HAP-1 (cell line): ENCODE measurements around the gene C11orf42.

Experiments used
- DNase-seq, 2 experiments: peaks; one replicate each; pipeline ENCODE4 v3.0.0-alpha.2; 2016 to 2020; ENCODE audit warnings: low spot score in 2 of 2
- H3K27me3 ChIP-seq: fragments of 250-450 bp; sonication (Bioruptor Pico); 2 replicates; pipeline ENCODE4 v1.5.1; 2020; ENCODE audit warnings: low read depth, mild to moderate bottlenecking, moderate library complexity
- H3K36me3 ChIP-seq: fragments of 250-450 bp; sonication (Bioruptor Pico); replicated peaks from 2 replicates; pipeline ENCODE4 v1.5.1; 2020; ENCODE audit warnings: mild to moderate bottlenecking
- H3K4me1 ChIP-seq: fragments of 250-450 bp; sonication (Bioruptor Pico); 2 replicates; pipeline ENCODE4 v1.5.1; 2020; ENCODE audit warnings: mild to moderate bottlenecking
- H3K4me3 ChIP-seq: fragments of 250-450 bp; sonication (Bioruptor Pico); 2 replicates; pipeline ENCODE4 v1.5.1; 2020; ENCODE audit warnings: mild to moderate bottlenecking, moderate library complexity
- H3K9me3 ChIP-seq: fragments of 250-450 bp; sonication (Bioruptor Pico); 2 replicates; pipeline ENCODE4 v1.5.1; 2020; ENCODE audit warnings: mild to moderate bottlenecking, moderate library complexity
- in situ Hi-C: fragments of 300-500 bp; cut with MboI; formaldehyde crosslinking; loops from 3 replicates; pipeline ENCODE4 v1.14.3; 2020; ENCODE audit warnings: low sequenced_read_pairs, inconsistent platforms, mixed read lengths

Gene C11orf42, protein sequence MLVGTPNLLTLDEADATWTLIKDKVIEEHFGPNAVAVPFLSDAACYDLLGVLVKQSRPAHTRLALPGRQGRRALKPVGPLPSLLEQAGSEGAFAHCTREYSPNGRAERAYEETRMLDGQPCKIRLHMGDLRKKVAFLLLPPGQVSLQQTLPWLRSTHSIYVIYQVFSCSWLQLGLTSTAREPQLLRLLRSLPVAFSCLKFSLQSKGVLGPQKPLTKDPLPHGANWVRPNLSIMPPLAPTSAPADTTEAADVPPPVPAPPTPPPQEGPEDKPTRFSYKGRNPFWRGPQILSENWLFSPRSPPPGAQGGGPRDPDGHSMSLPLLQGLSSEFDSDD

DNA sequence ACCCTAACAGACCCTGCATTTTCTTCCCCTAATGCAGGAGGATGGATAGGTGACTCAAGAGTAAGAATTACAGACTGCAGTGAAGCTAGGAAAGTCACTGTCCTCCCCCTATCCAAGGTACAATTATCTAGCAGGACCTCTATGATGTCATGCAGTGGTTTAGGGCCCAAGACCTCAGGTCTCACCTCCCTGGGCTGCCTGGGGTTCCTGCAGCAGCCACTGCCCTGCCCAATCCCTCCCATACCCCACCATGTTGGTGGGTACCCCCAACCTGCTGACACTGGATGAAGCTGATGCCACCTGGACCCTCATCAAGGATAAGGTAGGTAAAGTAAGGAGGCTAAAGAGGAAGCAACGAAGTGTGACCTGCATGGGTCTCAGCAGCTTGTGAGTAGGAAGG lies at the start of gene C11orf42:
TSS of gene C11orf42 (plus strand) at position 192 of the 400 bp plus-strand sequence. CDS start at position 251, 59 bp downstream.
- no peaks in the 10 kb centered on the region for H3K9me3 ChIP-seq
- no peak for DNase-seq
- H3K4me3 ChIP-seq: no peak within 1 kb of the TSS
- no peaks in the 10 kb centered on the region for H3K36me3 ChIP-seq
- in situ Hi-C loops: no loop called here
- peaks cover 4% of the 10 kb centered on the region; the same call in 1 of the 2 replicates for H3K4me1 ChIP-seq
- H3K27me3 ChIP-seq: no peaks in the 10 kb centered on the region

DNA sequence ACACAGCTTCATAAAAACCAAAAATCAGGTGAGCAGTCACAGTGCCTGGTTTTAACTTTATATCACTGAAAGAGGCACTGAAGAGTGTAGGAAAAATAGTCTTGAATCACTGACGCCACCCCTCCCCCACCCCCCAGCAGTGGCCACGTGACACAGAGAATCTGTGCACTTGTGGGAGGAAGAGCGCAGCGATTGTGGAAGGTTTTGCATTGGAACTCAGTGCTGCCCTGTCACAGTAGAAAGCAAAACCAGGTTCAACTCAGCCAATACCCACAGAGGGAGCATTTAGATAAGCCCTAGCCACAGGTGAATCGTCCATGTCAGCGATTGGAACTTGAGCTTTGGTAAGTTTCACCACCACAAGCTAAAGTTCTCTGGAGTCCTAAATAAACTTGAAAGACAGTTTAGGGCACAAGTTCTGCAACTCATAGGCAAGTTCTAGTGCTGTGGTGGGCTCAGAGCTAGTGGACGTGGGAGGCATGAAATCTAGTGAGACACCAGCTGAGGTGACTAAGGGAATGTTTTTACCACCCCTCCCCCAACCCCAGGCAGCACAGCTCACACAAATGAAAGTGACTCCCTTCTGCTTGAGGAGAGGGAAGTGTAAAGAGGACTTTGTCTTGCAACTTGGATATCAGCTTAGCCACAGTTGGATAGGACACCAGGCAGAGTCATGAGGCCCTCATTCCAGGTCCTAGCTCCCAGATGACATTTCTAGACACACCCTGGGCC lies 48.6 kb upstream of the C11orf42 start:
- no peak for DNase-seq
- H3K9me3 ChIP-seq: no peaks in the 10 kb centered on the region
- no peaks in the 10 kb centered on the region for H3K36me3 ChIP-seq
- in situ Hi-C loops: no loop called here
- no peak overlapping the region for H3K4me3 ChIP-seq
- H3K27me3 ChIP-seq: 0 out of 2 replicates have a peak, but pooled peaks cover 2% of the 10 kb centered on the region
- no peaks in the 10 kb centered on the region for H3K4me1 ChIP-seq

- in situ Hi-C loops: no loop called here
- Histone ChIP-seq H3K27me3 (peaks cover 2% of the 10 kb centered on the region; the same call in 1 of the 2 replicates), H3K36me3 (no peaks in the 10 kb centered on the region), H3K4me1 (no peaks in the 10 kb centered on the region), H3K9me3 (no peaks in the 10 kb centered on the region), H3K4me3 (no peak within 1 kb of the TSS)
- no peak for DNase-seq
Observed at GRCh38 chr11:6170226-6170625, 35.1 kb upstream of the C11orf42 start, which contains the start of gene OR52B2. Gene OR52B2, minus strand, starts transcription at chr11:6170326. Its CDS starts 0 bp downstream, at chr11:6170326.

GRCh38 chr11:6175440-6175839 lies 29.9 kb upstream of the C11orf42 start:
- no peak for DNase-seq
- Histone ChIP-seq H3K4me1 (no peaks in the 10 kb centered on the region), H3K27me3 (0 out of 2 replicates have a peak, but pooled peaks cover 2% of the 10 kb centered on the region), H3K9me3 (no peaks in the 10 kb centered on the region), H3K4me3 (no peak overlapping the region), H3K36me3 (no peaks in the 10 kb centered on the region)
- in situ Hi-C loops: no loop called here

- Histone ChIP-seq H3K9me3 (no peaks in the 10 kb centered on the region), H3K27me3 (no peaks in the 10 kb centered on the region), H3K4me3 (no peak overlapping the region), H3K4me1 (no peaks in the 10 kb centered on the region), H3K36me3 (no peaks in the 10 kb centered on the region)
- in situ Hi-C loops: no loop called here
- DNase-seq: no peak
Observed at GRCh38 chr11:6191742-6192141, 13.6 kb upstream of the C11orf42 start.

DNA sequence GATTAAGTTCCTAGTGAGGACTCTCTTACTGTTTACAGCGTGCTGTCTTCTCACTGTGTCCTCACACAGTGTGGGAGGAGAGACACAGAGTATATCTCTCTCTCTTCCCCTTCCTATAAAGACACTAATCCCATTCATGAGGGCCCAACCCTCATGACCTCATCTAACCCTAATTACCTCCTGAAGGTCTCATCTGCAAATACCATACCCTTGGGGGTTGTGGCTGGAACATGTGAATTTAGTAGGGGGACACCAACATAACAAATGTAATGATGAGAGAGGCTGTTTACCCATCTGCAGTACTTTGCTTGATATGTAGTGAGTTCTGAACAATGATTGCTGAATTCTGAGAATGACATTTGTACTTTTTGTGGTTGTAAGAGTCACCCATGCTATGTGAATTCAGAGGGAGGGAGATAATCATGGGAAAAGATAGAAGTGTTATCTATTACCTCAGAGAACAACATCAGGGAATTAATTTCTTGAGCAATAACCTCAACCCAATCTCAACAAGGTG lies 11.2 kb upstream of the C11orf42 start:
- in situ Hi-C loops: no loop called here
- H3K4me1 ChIP-seq: no peaks in the 10 kb centered on the region
- H3K27me3 ChIP-seq: no peaks in the 10 kb centered on the region
- no peaks in the 10 kb centered on the region for H3K9me3 ChIP-seq
- DNase-seq: no peak
- H3K4me3 ChIP-seq: no peak overlapping the region
- no peaks in the 10 kb centered on the region for H3K36me3 ChIP-seq

GRCh38 chr11:6196396-6196795 lies 9.0 kb upstream of the C11orf42 start:
- in situ Hi-C loops: no loop called here
- no peaks in the 10 kb centered on the region for H3K9me3 ChIP-seq
- no peak overlapping the region for H3K4me3 ChIP-seq
- no peaks in the 10 kb centered on the region for H3K27me3 ChIP-seq
- H3K4me1 ChIP-seq: peaks cover 4% of the 10 kb centered on the region; the same call in 1 of the 2 replicates
- no peak for DNase-seq
- no peaks in the 10 kb centered on the region for H3K36me3 ChIP-seq

DNA sequence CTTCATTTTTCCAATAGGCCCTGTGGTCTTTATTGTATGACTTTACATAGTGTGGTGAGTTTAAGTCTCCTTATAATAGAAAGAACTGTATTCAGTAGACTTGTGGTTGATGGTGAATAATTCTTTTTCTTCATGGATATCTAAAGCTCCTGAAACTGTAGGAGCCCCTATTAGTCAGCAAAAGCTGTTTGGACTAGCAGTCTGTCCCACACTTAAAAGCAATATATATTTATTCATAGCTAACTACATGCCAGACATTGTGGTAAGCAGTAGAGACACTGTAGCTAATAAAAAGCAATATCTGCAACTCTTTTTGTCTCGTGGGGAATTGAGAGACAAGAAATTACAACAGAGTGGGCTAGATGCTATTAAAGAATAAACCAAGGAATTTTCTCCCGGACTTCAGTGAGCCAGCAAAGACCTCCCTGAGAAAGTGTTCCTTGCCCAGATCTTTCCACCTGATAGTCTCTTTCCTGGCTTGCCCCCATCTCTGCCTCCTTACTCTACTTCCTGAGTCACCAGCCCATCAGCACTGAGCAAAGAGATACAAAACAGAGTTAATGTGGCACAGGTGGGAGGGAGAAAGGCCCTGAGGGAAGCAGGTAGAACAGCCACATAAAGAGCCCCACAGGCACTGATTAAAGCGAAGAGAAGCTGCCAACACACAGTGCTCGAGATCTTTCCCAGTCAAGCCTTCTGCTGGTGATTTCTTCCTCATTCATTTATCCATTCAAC lies 7.7 kb upstream of the C11orf42 start:
- in situ Hi-C loops: no loop called here

GRCh38 chr11:6199174-6199810 lies 6.1 kb upstream of the C11orf42 start, which contains the start of gene OR52W1:
Gene OR52W1, plus strand, starts transcription at chr11:6199224. Its CDS starts 0 bp downstream, at chr11:6199224.
- in situ Hi-C loops: no loop called here
- H3K4me1 ChIP-seq: peaks cover 4% of the 10 kb centered on the region; the same call in 1 of the 2 replicates
- H3K36me3 ChIP-seq: no peaks in the 10 kb centered on the region
- DNase-seq: no peak
- no peak within 1 kb of the TSS for H3K4me3 ChIP-seq
- no peaks in the 10 kb centered on the region for H3K27me3 ChIP-seq
- H3K9me3 ChIP-seq: no peaks in the 10 kb centered on the region

More for the DNA sequence above, 7.7 kb upstream of the C11orf42 start:
- Histone ChIP-seq H3K4me1 (peaks cover 4% of the 10 kb centered on the region; the same call in 1 of the 2 replicates), H3K4me3 (no peak overlapping the region), H3K36me3 (no peaks in the 10 kb centered on the region), H3K27me3 (no peaks in the 10 kb centered on the region), H3K9me3 (no peaks in the 10 kb centered on the region)
- DNase-seq: no peak

DNA sequence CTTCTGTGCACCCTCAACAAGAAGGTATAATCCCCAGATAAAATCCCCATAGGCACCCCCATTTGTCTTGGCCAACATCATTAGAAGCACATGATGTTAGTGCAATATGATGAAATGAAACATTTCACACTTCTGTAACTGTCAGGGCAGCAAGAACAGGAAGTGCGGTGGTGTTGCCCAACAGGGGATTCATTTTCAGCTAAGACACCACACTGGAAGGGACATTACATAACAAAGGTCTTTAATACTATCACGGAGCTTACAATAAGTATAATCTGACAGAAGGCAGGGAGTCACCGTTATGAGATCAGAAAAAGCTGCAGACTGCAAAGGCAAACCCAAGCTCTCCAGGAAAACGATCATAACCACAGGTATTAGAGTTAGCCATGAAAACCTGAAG lies 4.4 kb upstream of the C11orf42 start:
- Histone ChIP-seq H3K4me3 (no peak overlapping the region), H3K36me3 (no peaks in the 10 kb centered on the region), H3K27me3 (no peaks in the 10 kb centered on the region), H3K4me1 (peaks cover 4% of the 10 kb centered on the region; the same call in 1 of the 2 replicates), H3K9me3 (no peaks in the 10 kb centered on the region)
- peak in 1 of 2 experiments; percentile 27 for DNase-seq
- in situ Hi-C loops: no loop called here

- no peak for DNase-seq
- in situ Hi-C loops: no loop called here
Observed at GRCh38 chr11:6201481-6201880, 3.9 kb upstream of the C11orf42 start.

DNA sequence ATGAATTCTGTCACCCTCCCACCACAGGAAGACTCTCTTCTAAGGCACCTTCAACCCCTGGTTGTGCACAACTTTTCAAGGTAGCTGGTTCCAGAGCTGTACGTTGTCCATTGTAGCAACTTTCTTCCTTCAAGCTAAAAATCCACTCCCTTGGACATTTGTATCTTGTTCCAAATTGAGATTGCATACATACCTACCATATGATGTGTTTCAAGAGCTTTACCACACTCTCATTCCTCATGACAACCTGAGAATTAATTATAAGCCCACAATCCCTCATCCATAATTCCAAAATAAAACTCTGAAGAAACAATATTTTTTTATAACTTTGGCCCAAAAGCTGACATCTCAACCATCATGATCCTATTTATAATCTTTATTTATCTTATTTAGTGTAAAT lies 3.3 kb upstream of the C11orf42 start:
- Histone ChIP-seq H3K4me3 (no peak overlapping the region), H3K9me3 (no peaks in the 10 kb centered on the region), H3K27me3 (no peaks in the 10 kb centered on the region), H3K4me1 (peaks cover 4% of the 10 kb centered on the region; the same call in 1 of the 2 replicates), H3K36me3 (no peaks in the 10 kb centered on the region)
- no peak for DNase-seq
- in situ Hi-C loops: no loop called here

More at GRCh38 chr11:6201481-6201880, 3.9 kb upstream of the C11orf42 start:
- H3K36me3 ChIP-seq: no peaks in the 10 kb centered on the region
- H3K9me3 ChIP-seq: no peaks in the 10 kb centered on the region
- H3K27me3 ChIP-seq: no peaks in the 10 kb centered on the region
- peaks cover 4% of the 10 kb centered on the region; the same call in 1 of the 2 replicates for H3K4me1 ChIP-seq
- no peak overlapping the region for H3K4me3 ChIP-seq

DNA sequence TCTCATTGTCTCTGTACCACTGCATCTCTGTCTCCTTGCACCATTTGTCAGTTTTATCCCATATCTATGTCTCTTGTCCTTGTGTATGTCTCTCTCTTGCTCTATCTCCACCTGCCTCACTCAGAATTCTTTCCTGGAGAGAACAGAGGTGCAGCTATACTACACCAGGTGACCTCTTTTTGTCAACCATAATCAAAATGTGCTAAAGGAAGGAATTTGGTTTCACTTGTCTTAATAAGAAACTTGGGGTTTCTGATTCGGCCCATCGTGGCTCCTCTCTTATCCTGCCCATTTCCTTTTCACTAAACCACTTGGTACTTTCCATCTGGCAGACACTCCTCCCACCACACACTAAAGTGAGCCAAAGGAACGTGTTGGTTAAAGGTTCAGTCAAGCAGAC lies 2.0 kb upstream of the C11orf42 start:
- DNase-seq: no peak
- Histone ChIP-seq H3K4me3 (no peak overlapping the region), H3K4me1 (peaks cover 4% of the 10 kb centered on the region; the same call in 1 of the 2 replicates), H3K27me3 (no peaks in the 10 kb centered on the region), H3K36me3 (no peaks in the 10 kb centered on the region), H3K9me3 (no peaks in the 10 kb centered on the region)
- in situ Hi-C loops: no loop called here
